Stimulated activated CD8-positive, alpha-beta memory T cell treated with anti-CD3 and anti-CD28 coated beads, Interleukin-4, amount 100 ng/mL, for 48 hours (primary cell): ENCODE results near the gene GSX2.

Experiments used
- DNase-seq: peaks from one replicate; pipeline ENCODE4 v3.0.0-alpha.2; 2020

Gene GSX2

DNA sequence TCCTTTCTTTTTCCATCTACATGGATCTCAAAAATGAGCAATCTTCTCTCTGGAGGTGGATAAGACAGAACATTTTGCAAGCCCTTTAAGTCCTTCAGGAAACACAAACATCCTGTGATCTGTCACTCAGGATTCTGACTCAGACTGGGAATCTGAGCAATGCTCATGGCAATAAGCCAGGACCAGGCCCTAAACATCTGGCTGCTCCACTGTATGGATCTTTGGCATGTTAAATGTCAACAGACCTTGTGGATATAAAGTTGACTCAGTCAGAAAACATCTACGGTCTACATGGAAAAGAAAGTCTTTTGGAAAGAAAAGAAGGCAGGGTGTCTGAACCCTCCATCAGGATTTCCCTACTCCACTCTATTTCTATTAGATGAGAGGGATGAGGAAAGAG is 17.8 kb upstream of the GSX2 start:
- DNase-seq = no peak

- no peak for DNase-seq
These were observed 14.7 kb upstream of the GSX2 start for GRCh38 chr4:54085284-54085683.

- DNase-seq = no peak
These were observed 10.1 kb upstream of the GSX2 start for GRCh38 chr4:54089875-54090274.

- DNase-seq = no peak
These were observed 9.6 kb upstream of the GSX2 start for GRCh38 chr4:54090404-54090803.

DNA sequence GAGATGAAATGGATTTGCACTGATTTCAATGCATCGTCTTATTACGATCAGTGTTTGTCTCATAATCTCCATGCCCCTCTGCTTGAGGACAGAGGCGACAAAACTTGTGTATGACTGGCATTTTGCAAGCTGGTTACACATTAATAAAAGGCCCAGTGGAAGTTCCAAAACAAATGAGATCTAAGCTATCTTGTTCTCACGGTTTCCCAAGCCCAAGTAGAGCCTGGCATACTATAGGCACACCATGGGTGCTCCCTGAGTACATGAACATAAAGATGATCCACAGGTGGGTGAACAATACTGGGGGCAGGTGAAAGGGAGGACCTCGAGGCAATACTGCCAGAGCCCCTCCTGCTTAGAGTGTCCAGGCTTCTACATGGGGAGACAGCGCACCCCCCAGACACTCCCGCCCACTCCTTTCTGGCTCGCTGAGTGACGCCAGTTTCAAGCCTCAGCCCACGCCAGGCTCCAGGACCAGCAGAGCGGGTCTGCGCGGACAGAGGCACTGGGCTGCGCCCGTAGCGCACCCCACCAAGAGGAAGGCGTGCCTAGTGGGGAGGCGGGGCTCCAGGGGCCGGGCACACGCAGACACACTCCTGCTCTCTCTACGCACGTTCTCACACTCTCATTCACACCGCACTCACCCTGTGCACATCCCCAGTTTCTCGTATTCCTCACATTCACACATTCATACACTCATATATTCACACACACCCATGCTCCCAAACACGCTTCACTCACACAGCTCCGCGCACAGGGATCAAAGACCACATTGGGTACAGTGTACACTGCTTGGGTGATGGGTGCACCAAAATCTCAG is 8.9 kb upstream of the GSX2 start:
- DNase-seq = no peak

- DNase-seq = peak; percentile 80
These were observed 8.1 kb upstream of the GSX2 start for GRCh38 chr4:54091637-54092404.

- no peak for DNase-seq
These were observed 7.3 kb upstream of the GSX2 start for GRCh38 chr4:54092405-54093323.

- DNase-seq = peak; percentile 53
These were observed 6.4 kb upstream of the GSX2 start for GRCh38 chr4:54093324-54094240.

GRCh38 chr4:54094451-54094850 is 5.5 kb upstream of the GSX2 start:
- DNase-seq = no peak

GRCh38 chr4:54095110-54095825 is 4.7 kb upstream of the GSX2 start:
- no peak for DNase-seq

DNA sequence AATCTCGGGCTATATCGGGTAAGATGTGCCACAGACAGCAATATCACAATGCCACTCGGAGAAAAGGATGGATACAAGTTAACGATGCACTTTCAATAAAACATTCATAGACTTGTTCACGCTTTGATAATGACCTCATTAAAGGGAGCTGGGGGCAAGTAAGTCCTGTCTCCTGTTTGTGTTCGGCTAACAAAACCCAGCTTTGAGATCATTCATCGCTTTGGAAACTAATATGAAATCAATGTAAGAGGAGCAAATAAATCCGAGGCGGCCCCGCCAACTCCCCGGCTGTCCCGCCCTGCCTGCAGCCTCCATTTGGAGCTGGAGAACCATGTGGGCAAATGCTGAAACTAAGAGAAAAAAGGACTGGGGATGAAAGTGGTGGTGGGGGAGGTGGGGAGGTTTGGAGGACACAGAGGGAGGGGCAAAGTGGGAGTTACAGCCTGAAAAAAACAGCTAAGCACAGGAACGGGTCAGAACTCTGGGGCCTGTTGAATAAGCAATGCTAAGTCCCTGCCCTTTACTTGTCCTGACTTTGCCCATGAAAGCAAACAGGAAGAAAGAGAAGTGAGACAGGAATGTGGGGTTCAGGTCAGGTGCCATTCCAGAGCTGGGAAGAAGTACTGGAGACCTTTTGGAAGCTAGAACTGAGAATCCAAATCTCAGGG is 3.5 kb upstream of the GSX2 start:
- DNase-seq = no peak

- DNase-seq = no peak
These were observed 2.8 kb upstream of the GSX2 start for GRCh38 chr4:54097152-54097551.

- no peak for DNase-seq
These were observed 1.6 kb upstream of the GSX2 start for GRCh38 chr4:54098375-54098774.

- no peak for DNase-seq
These were observed 646 bp upstream of the GSX2 start for GRCh38 chr4:54099287-54099747.

- DNase-seq = no peak
These were observed 729 bp downstream of the GSX2 start for GRCh38 chr4:54100595-54101189.

GRCh38 chr4:54101190-54102041 is 1.5 kb downstream of the GSX2 start:
- DNase-seq = no peak

DNA sequence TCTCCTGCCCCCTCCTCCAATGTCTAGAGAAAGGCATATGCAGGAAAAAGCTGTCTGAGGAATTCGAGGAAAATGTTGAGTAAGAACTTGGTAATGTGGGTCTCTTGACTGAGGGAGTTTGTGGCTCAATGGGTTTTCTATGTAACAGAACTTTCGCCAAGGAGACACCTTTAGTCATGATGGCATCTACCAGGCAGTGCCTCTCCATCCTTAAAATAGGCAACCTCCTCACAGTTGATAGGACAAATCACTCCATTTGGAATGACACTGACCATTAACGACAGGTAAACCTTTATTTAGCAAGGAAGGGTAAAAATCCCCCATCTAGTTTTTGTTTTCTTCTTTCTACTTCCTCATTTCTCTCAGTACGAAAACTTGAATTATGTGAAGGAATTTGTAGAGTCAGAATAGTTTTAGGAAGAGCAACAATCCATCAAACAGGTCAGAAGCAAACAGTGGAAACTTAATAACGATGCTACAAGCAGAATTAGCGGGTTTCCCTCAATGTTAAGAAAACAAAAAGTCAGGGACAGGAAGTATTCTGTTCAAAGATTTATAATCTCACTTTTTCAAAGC is 2.7 kb downstream of the GSX2 start:
- no peak for DNase-seq

GRCh38 chr4:54103190-54103574 is 3.2 kb downstream of the GSX2 start:
- no peak for DNase-seq

GRCh38 chr4:54104907-54105306 is 4.9 kb downstream of the GSX2 start:
- no peak for DNase-seq
